ENCODE results near the gene FAM50B.

FAM50B gene

GRCh38 chr6:3819161-3820110 lies 29.7 kb upstream of the FAM50B start:
- TF ChIP-seq CTCF (IDR thresholded peaks at IDR 0.05; ENCODE audit: low read depth, low read length) = no peak
- H3K4me3 ChIP-seq (ENCODE audit: low read depth, low read length) = no peak overlapping the region
- DNase-seq (ENCODE audit: low read depth, low spot score) = no peak
- in situ Hi-C loops (cut with HindIII; ENCODE audit: low sequenced_read_pairs) = no loop called here

- DNase-seq (ENCODE audit: low read depth, low spot score) = no peak
- TF ChIP-seq CTCF (IDR thresholded peaks at IDR 0.05; ENCODE audit: low read depth, low read length) = no peak
- in situ Hi-C loops (cut with HindIII; ENCODE audit: low sequenced_read_pairs) = no loop called here
- no peak overlapping the region for H3K4me3 ChIP-seq (ENCODE audit: low read depth, low read length)
Observed at GRCh38 chr6:3820563-3820962, 28.6 kb upstream of the FAM50B start.

GRCh38 chr6:3822747-3823445 lies 26.3 kb upstream of the FAM50B start:
- no peak for TF ChIP-seq CTCF (IDR thresholded peaks at IDR 0.05; ENCODE audit: low read depth, low read length)
- in situ Hi-C loops (cut with HindIII; ENCODE audit: low sequenced_read_pairs) = no loop called here
- H3K4me3 ChIP-seq (ENCODE audit: low read depth, low read length) = no peak overlapping the region
- DNase-seq (ENCODE audit: low read depth, low spot score) = no peak

- DNase-seq (ENCODE audit: low read depth, low spot score) = no peak
- in situ Hi-C loops (cut with HindIII; ENCODE audit: low sequenced_read_pairs) = no loop called here
Observed at GRCh38 chr6:3823671-3824070, 25.5 kb upstream of the FAM50B start.

GRCh38 chr6:3825331-3825831 lies 23.8 kb upstream of the FAM50B start:
- in situ Hi-C loops (cut with HindIII; ENCODE audit: low sequenced_read_pairs) = no loop called here
- DNase-seq (ENCODE audit: low read depth, low spot score) = peak; percentile 74
- TF ChIP-seq CTCF (IDR thresholded peaks at IDR 0.05; ENCODE audit: low read depth, low read length) = peak; percentile 62
- H3K4me3 ChIP-seq (ENCODE audit: low read depth, low read length) = peak overlapping the region; percentile 4

More at GRCh38 chr6:3823671-3824070, 25.5 kb upstream of the FAM50B start:
- H3K4me3 ChIP-seq (ENCODE audit: low read depth, low read length) = no peak overlapping the region
- TF ChIP-seq CTCF (IDR thresholded peaks at IDR 0.05; ENCODE audit: low read depth, low read length) = no peak

- no peak for TF ChIP-seq CTCF (IDR thresholded peaks at IDR 0.05; ENCODE audit: low read depth, low read length)
- in situ Hi-C loops (cut with HindIII; ENCODE audit: low sequenced_read_pairs) = no loop called here
- peak; percentile 98 for DNase-seq (ENCODE audit: low read depth, low spot score)
- peak overlapping the region; percentile 4 for H3K4me3 ChIP-seq (ENCODE audit: low read depth, low read length)
Observed at GRCh38 chr6:3825851-3826581, 23.2 kb upstream of the FAM50B start.

Measured in astrocyte of the spinal cord (primary cell).